Hematopoietic multipotent progenitor cell treated with erythropoietin and hydrocortisone succinate and interleukin-3 and kit ligand, for 17 days (in vitro differentiated cells): ENCODE results near the gene APOC3.

Experiments
- DNase-seq: peaks from one replicate; pipeline ENCODE4 v3.0.0-alpha.2; 2015; ENCODE audit warnings: low spot score

APOC3 gene

DNA sequence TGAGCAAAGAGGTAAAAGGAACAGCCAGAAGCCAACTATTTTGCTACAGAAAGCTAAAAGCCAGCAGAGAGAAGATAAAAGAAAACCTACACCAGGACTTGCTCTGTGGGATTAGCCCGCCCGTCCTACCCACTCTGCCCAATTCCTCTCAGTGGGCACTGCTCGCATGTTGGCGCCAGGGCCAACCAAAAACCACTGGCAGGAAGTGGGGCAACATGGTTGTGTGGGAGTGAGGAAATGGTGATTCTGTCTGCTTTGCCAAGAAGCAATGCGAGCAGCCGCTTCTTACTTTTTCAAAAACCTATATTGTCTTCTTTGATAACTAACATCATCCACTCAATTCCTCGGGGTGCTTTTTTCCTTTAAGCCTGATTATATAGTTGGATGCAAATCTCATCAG is 21.9 kb downstream of the APOC3 start:
- DNase-seq, result no peak

GRCh38 chr11:116852261-116853031 is 22.7 kb downstream of the APOC3 start:
- DNase-seq, result peak; percentile 14

DNA sequence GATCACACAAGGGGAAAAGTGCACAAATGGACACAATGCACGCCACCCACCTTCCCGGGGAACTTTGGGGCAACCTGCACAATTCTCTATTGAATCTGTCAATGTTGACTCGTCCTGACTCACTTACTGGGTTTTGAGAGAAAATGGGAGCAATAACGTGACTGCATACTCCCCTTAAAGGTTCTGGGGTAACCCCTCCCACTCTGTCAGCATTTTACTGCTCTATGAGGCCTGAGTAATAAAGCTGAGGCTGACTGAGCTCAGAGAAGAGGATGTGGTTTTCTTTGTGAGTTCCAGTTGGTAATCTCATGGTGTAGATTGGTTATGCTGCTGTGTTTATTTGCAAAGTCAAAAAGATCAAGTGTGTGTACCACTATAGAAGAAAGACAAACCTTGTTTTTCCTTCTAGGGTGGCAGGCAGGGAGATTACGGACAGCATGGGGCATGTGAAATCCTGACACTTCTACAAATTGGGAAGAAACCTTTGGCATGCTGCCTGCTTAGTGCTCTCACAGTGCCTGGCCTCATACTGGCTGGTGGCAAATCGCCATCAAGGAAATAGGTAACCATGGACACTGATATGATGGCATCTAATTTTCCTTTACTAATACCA is 23.9 kb downstream of the APOC3 start:
- DNase-seq, result no peak

GRCh38 chr11:116855413-116855812 is 25.7 kb downstream of the APOC3 start:
- no peak for DNase-seq

GRCh38 chr11:116856423-116856822 is 26.7 kb downstream of the APOC3 start:
- no peak for DNase-seq

DNA sequence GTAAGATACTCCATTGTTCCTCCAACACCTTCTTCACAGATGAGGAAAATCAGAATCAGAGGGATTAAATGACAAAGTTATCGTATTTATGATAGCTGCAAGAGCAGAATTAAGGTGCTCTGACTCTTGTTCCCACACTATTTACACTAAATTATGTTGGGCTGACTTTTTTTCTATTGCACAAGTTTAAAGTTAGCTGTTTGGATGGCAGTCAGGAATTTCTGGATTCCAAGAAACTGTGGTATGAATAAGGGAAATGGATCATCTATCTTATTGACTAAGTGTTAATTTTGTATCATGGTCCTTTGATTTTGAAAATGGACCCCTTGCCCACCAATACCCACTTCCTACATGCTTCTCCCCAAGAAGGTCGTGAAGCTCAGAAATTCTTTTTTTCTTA is 27.6 kb downstream of the APOC3 start:
- no peak for DNase-seq

DNA sequence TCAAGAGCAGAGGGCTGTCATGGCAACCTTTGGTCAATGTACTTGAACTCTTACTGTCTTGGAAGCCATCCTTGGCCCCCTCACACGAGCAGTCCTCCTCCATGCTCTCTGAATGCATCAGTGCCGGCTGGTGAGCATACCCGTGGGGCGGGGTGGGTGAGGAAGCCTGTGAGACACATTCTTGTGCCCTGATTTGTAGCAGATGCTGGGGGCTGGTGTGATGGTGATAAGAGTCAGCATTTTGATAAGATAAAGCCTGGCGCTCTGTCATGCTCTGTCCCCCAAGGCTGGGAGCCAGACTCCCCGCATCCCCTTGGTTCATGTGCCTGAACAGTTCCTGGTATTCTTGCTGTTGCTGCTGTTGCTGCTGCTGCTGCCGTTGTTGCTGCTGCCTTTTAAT is 28.2 kb downstream of the APOC3 start:
- DNase-seq, result no peak

- no peak for DNase-seq
Measured at GRCh38 chr11:116859175-116859574, 29.5 kb downstream of the APOC3 start.

- DNase-seq, result no peak
Measured at GRCh38 chr11:116860303-116860702, 30.6 kb downstream of the APOC3 start.

DNA sequence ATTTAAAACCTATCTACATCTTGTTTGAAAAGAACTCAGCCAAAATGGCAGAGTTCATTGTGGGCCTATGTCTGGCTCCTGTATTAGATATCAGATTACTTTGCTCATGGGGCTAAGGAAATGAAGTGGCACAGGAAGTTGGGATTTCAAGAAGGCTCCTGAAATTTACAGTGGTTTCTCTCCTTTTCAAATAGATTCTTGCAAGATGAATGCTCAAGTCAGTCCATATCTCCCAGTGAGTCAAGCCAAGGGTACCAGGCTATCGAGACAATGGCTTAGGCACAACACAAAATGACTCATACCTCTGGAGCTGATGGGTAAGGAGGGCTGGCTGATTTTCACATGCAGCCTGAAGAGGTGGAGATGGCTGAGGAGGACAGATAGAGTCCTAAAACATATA is 31.8 kb downstream of the APOC3 start:
- DNase-seq, result no peak

DNA sequence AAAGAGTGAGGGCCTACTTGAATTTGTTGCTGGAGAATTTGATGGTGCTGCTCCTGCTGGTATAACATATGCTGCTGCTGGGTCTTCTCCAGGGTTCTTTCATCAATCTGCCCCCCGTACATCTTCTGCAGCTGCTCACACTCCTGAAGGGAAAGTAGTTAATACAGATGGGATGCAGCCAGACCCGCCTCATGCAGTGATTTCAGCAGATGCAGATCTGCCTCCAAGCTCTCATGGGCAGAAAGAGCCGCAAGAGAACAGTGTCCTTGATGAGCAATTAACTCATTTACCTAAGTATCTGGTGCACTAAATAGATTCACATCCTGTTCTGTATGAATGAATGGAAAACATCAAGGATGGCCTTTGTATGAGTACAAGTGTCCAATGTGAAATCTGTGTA is 32.5 kb downstream of the APOC3 start:
- no peak for DNase-seq

- DNase-seq, result no peak
Measured at GRCh38 chr11:116862951-116863350, 33.2 kb downstream of the APOC3 start.

DNA sequence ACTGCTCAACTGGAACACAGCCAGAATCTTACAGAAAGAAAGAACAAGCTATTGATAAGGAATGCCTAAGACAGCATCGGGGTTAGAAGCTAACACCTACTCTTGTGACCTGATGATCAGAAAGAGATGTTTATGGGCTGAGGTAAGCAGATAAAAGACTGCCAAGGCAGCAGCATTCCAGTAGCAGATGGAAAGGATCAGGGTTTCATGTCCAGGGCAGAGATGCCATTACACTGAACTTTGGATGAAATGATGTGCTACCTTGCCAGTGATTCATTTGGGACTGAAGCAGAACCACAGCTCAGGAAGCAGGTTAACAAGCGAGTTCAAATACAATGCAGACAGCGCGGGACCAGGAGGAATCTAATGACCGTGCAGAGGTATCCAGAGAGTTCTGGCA is 34.8 kb downstream of the APOC3 start:
- no peak for DNase-seq

GRCh38 chr11:116865696-116866095 is 36.0 kb downstream of the APOC3 start:
- no peak for DNase-seq

- no peak for DNase-seq
Measured at GRCh38 chr11:116866804-116867455, 37.2 kb downstream of the APOC3 start.

GRCh38 chr11:116867619-116868018 is 37.9 kb downstream of the APOC3 start:
- no peak for DNase-seq

- DNase-seq, result no peak
Measured at GRCh38 chr11:116868066-116868465, 38.4 kb downstream of the APOC3 start.

GRCh38 chr11:116869610-116870009 is 39.9 kb downstream of the APOC3 start:
- no peak for DNase-seq

GRCh38 chr11:116870054-116870453 is 40.3 kb downstream of the APOC3 start:
- DNase-seq, result no peak

- no peak for DNase-seq
Measured at GRCh38 chr11:116871248-116871647, 41.5 kb downstream of the APOC3 start.

DNA sequence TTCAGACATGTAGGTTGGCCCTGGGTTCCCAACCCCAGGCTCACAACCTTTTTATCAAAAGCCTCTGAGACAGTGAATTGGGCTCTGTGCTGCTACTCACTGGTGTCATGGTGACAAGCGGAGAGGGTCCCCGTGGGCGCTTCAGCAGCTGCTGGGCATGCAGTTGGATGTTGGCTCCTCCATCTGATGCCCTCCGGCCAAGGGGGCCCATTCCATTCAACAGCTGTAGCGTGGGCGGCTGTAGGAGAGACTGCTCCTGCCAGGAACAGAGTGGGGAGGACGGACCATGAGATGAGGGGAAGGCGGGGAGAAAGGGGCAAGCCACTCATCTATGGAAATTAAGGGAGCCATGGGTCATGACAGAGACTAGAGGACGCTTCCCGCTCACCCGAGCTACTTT is 43.7 kb downstream of the APOC3 start:
- DNase-seq, result no peak

- no peak for DNase-seq
Measured at GRCh38 chr11:116874251-116874650, 44.5 kb downstream of the APOC3 start.

- no peak for DNase-seq
Measured at GRCh38 chr11:116875194-116875593, 45.5 kb downstream of the APOC3 start.
